Neutrophil (primary cell): ENCODE measurements around the gene BBS2.

Experiments
- H3K27ac ChIP-seq: fragments of 200-600 bp; sonication (generic); 2 replicates; pipeline ENCODE4 v1.5.1; 2016; ENCODE audit warnings: mild to moderate bottlenecking, moderate library complexity
- H3K27me3 ChIP-seq: fragments of 200-600 bp; sonication (generic); 2 replicates; pipeline ENCODE4 v1.6.0; 2016; ENCODE audit warnings: mild to moderate bottlenecking
- H3K36me3 ChIP-seq: fragments of 200-600 bp; sonication (generic); 2 replicates; pipeline ENCODE4 v1.5.1; 2017
- H3K4me1 ChIP-seq, 2 experiments: fragments of 200-600 bp in 1 of 2; sonication (generic) in 1 of 2; 1 replicate in 1 of 2; 2 replicates in 1 of 2; pipeline versions ENCODE4 v1.5.1 to v1.6.1; 2013 to 2016; ENCODE audit warnings: low read depth in 1 of 2, low read length in 1 of 2, mild to moderate bottlenecking in 1 of 2, moderate library complexity in 1 of 2; ENCODE audit not compliant: control insufficient read depth in 1 of 2, insufficient read depth in 1 of 2
- H3K4me3 ChIP-seq, 2 experiments: fragments of 200-600 bp in 1 of 2; sonication (generic) in 1 of 2; 1 replicate in 1 of 2; 2 replicates in 1 of 2; pipeline ENCODE4 v1.5.1; 2013 to 2016; ENCODE audit warnings: low read depth in 1 of 2, low read length in 1 of 2, mild to moderate bottlenecking in 1 of 2, moderate library complexity in 1 of 2
- H3K9me3 ChIP-seq: fragments of 200-600 bp; sonication (generic); 2 replicates; pipeline ENCODE4 v1.5.1; 2016
- TF ChIP-seq, protein P1 (sequence below): fragments of 200-600 bp; sonication (generic); IDR thresholded peaks from 2 replicates; pipeline ENCODE4 v1.5.1; 2016; ENCODE audit warnings: antibody characterized with exemption

Gene BBS2

GRCh38 chr16:56517206-56517605 lies 2.6 kb downstream of the BBS2 start:
- Histone ChIP-seq H3K4me3 (no peak overlapping the region), H3K9me3 (no peaks in the 10 kb centered on the region), H3K27ac (no peak overlapping the region), H3K36me3 (no peaks in the 10 kb centered on the region), H3K4me1 (peaks cover 6 to 17% of the 10 kb centered on the region in 2 experiments), H3K27me3 (no peaks in the 10 kb centered on the region)
- TF ChIP-seq, protein P1, sequence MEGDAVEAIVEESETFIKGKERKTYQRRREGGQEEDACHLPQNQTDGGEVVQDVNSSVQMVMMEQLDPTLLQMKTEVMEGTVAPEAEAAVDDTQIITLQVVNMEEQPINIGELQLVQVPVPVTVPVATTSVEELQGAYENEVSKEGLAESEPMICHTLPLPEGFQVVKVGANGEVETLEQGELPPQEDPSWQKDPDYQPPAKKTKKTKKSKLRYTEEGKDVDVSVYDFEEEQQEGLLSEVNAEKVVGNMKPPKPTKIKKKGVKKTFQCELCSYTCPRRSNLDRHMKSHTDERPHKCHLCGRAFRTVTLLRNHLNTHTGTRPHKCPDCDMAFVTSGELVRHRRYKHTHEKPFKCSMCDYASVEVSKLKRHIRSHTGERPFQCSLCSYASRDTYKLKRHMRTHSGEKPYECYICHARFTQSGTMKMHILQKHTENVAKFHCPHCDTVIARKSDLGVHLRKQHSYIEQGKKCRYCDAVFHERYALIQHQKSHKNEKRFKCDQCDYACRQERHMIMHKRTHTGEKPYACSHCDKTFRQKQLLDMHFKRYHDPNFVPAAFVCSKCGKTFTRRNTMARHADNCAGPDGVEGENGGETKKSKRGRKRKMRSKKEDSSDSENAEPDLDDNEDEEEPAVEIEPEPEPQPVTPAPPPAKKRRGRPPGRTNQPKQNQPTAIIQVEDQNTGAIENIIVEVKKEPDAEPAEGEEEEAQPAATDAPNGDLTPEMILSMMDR: no peak

DNA sequence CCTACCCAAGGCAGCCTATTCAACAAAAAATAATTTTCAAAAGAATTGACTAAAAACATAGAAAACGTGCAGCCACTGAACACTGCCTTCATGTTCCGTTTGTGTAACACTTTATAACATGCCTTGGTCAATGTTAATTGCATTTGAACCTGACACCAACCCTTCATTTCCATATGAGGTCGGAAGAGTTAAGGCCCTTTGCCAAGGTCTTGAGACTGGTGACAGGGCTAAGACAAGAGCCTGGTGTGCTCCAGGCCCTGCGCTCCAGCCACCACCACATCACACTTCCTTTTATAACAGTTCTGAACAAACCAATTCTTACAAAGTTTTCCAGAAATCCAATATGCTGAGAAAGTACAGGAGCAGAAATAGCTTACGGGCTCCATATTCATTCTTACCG lies 4.2 kb downstream of the BBS2 start:
- no peaks in the 10 kb centered on the region for H3K9me3 ChIP-seq
- no peaks in the 10 kb centered on the region for H3K27me3 ChIP-seq
- no peak overlapping the region for H3K27ac ChIP-seq
- peaks cover 3% of the 10 kb centered on the region for H3K36me3 ChIP-seq
- no peak overlapping the region for H3K4me3 ChIP-seq
- H3K4me1 ChIP-seq: peaks cover 6 to 17% of the 10 kb centered on the region in 2 experiments
- TF ChIP-seq, protein P1: no peak

- TF ChIP-seq, protein P1: no peak
- H3K4me3 ChIP-seq: no peak overlapping the region
- no peaks in the 10 kb centered on the region for H3K27me3 ChIP-seq
- no peaks in the 10 kb centered on the region for H3K9me3 ChIP-seq
- peaks cover 3 to 9% of the 10 kb centered on the region in 2 experiments for H3K4me1 ChIP-seq
- peaks cover 9% of the 10 kb centered on the region for H3K36me3 ChIP-seq
- H3K27ac ChIP-seq: no peak overlapping the region
Measured at GRCh38 chr16:56514845-56515244, 5.0 kb downstream of the BBS2 start.

DNA sequence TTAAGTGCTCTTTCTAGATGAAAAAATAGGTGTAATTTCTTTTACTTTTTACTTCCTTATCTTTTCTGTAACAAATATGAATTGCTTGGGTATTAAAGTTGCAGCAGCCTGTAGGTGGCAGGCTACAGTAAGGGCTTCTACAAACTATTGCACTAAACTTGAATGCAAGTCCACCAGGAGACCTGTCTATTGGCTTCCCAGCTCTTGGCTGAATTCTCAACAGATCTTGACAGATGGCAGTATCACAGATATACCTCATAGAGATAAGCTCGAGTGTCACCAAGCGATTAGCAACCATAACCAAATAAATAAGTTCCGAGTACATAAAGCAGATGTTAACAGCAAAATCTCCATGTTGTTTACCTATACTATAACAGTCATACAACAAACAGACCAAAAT lies 5.9 kb downstream of the BBS2 start:
- H3K4me1 ChIP-seq: peaks cover 0 to 9% of the 10 kb centered on the region in 2 experiments
- peaks cover 17% of the 10 kb centered on the region for H3K36me3 ChIP-seq
- no peaks in the 10 kb centered on the region for H3K9me3 ChIP-seq
- H3K4me3 ChIP-seq: no peak overlapping the region
- TF ChIP-seq, protein P1: no peak
- H3K27me3 ChIP-seq: no peaks in the 10 kb centered on the region
- no peak overlapping the region for H3K27ac ChIP-seq

DNA sequence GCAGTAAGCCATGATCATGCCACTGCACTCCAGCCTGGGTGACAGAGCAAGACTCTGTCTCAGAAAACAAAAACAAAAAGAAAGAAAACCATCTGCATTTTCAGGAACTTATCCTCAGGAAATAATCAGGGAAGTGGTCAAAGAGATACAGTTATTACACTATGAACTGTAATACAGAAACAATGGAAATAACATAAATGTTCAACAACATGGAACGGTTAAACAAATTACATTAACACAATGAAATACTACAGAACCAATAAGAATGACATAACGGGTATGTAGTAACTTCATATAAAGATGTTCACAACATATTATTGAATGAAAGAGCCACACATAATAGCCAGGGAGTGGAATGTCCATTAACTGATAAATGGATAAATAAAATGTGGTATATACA lies 6.7 kb downstream of the BBS2 start:
- Histone ChIP-seq H3K27me3 (no peaks in the 10 kb centered on the region), H3K4me3 (no peak overlapping the region), H3K9me3 (no peaks in the 10 kb centered on the region), H3K36me3 (peaks cover 25% of the 10 kb centered on the region), H3K27ac (no peak overlapping the region), H3K4me1 (peaks cover 0 to 9% of the 10 kb centered on the region in 2 experiments)
- TF ChIP-seq, protein P1: no peak

DNA sequence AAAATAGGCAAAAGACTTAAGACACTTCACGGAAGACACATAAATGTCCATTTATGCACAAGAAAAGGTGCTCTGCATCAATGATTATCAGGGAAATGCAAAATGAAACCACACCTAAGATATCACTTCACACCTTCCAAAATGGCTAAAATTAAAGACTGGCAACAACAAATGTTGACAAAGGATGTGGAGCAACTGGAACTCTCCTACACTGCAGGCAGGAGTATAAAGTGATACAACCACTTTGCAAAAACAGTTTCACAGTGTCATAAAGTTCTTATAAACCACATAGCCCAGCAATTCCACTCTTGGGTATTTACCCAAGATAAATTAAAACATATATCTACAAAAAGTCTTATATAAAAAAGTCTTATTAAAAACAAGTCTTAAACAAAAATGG lies 7.8 kb downstream of the BBS2 start:
- Histone ChIP-seq H3K4me1 (peaks cover 0 to 9% of the 10 kb centered on the region in 2 experiments), H3K27ac (no peak overlapping the region), H3K9me3 (no peaks in the 10 kb centered on the region), H3K27me3 (no peaks in the 10 kb centered on the region), H3K36me3 (peaks cover 32% of the 10 kb centered on the region), H3K4me3 (no peak overlapping the region)
- TF ChIP-seq, protein P1: no peak
